BJ (cell line): Measurements from ENCODE around the gene FSTL1. TPM values are rescaled to one million over a fixed set of nuclear protein-coding genes. Genes with fewer than 3 reads are reported as not detected.

Experiments used
- CTCF ChIA-PET: fragments of 350-600 bp; formaldehyde crosslinking; extraction: SDS; loops from one replicate; lab custom pipeline; 2021; ENCODE audit warnings: antibody characterized with exemption, inconsistent platforms; lab: Yijun Ruan, JAX
- POLR2A ChIA-PET: fragments of 300-600 bp; sonication (Branson Sonifier 250); formaldehyde crosslinking; extraction: SDS; loops from one replicate; lab custom pipeline; 2021; ENCODE audit warnings: antibody characterized with exemption; lab: Charles Lee
- DNase-seq: peaks from one replicate; pipeline ENCODE4 v3.0.0-alpha.2; 2011; ENCODE audit warnings: low read depth
- H3K27me3 ChIP-seq: 2 replicates; pipeline ENCODE4 v1.6.0; 2011; ENCODE audit warnings: low read length; ENCODE audit not compliant: control insufficient read depth, insufficient read depth
- H3K36me3 ChIP-seq: 2 replicates; pipeline ENCODE4 v1.5.1; 2011; ENCODE audit warnings: low read length; ENCODE audit not compliant: control insufficient read depth, insufficient read depth
- H3K4me3 ChIP-seq: 2 replicates; pipeline ENCODE4 v1.5.1; 2011; ENCODE audit warnings: low read depth, mild to moderate bottlenecking, control low read depth, low read length
- CTCF ChIP-seq: IDR thresholded peaks from 2 replicates; pipeline ENCODE4 v1.5.1; 2011; ENCODE audit warnings: low read depth, mild to moderate bottlenecking, control low read depth, inconsistent platforms, low read length, moderate library complexity; ENCODE audit not compliant: insufficient read depth
- polyA plus RNA-seq: library from polyadenylated mRNA; depleted of rRNA; stranded (reverse); fragments of >200 nt; gene quantifications from 2 replicates; pipeline ENCODE4 v1.2.3, GENCODE V29; 2011

The FSTL1 gene
- polyA plus RNA-seq, 1 experiment = 4,020 TPM

- H3K36me3 ChIP-seq = peaks cover 9% of the 10 kb centered on the region
- no peak overlapping the region for H3K4me3 ChIP-seq
- ChIA-PET CTCF (interaction anchor here (0.6 to 7.3 kb wide), 7 partner anchors 8 to 375 kb away, joined by 3 to 48 read pairs (median 3); no protein-coding TSS in a partner anchor), POLR2A (no interaction called here)
- no peak for TF ChIP-seq CTCF
- no peaks in the 10 kb centered on the region for H3K27me3 ChIP-seq
- DNase-seq = peak; percentile 77
Measured at GRCh38 chr3:120425572-120426250, 25.1 kb downstream of the FSTL1 start.

- no peaks in the 10 kb centered on the region for H3K27me3 ChIP-seq
- DNase-seq = no peak
- H3K4me3 ChIP-seq = no peak overlapping the region
- no peak for TF ChIP-seq CTCF
- CTCF ChIA-PET = interaction anchor here (0.6 to 7.3 kb wide), 6 partner anchors 8 to 376 kb away, joined by 3 to 48 read pairs (median 3); no protein-coding TSS in a partner anchor
- H3K36me3 ChIP-seq = peaks cover 10% of the 10 kb centered on the region
- POLR2A ChIA-PET = no interaction called here
Measured at GRCh38 chr3:120424976-120425570, 25.7 kb downstream of the FSTL1 start.

GRCh38 chr3:120424506-120424905, 26.3 kb downstream of the FSTL1 start:
- POLR2A ChIA-PET = no interaction called here

GRCh38 chr3:120423432-120423831, 27.4 kb downstream of the FSTL1 start:
- no peaks in the 10 kb centered on the region for H3K27me3 ChIP-seq
- no peak for TF ChIP-seq CTCF
- H3K4me3 ChIP-seq = no peak overlapping the region
- POLR2A ChIA-PET = no interaction called here
- no peak for DNase-seq
- H3K36me3 ChIP-seq = peaks cover 14% of the 10 kb centered on the region
- CTCF ChIA-PET = interaction anchor here (1.2 to 7.3 kb wide), 4 partner anchors 20 to 371 kb away, joined by 3 to 48 read pairs (median 8); no protein-coding TSS in a partner anchor

More at GRCh38 chr3:120424506-120424905, 26.3 kb downstream of the FSTL1 start:
- no peak for TF ChIP-seq CTCF
- Histone ChIP-seq H3K36me3 (peaks cover 10% of the 10 kb centered on the region), H3K4me3 (no peak overlapping the region), H3K27me3 (no peaks in the 10 kb centered on the region)
- CTCF ChIA-PET = interaction anchor here (1.0 to 7.3 kb wide), 4 partner anchors 7 to 134 kb away, joined by 3 to 48 read pairs (median 7); no protein-coding TSS in a partner anchor
- DNase-seq = no peak

- Histone ChIP-seq H3K27me3 (no peaks in the 10 kb centered on the region), H3K4me3 (no peak overlapping the region), H3K36me3 (peaks cover 12% of the 10 kb centered on the region)
- no peak for DNase-seq
- no peak for TF ChIP-seq CTCF
- CTCF ChIA-PET = interaction anchor here (0.6 to 7.3 kb wide), 8 partner anchors 22 to 373 kb away, joined by 3 to 48 read pairs (median 7); no protein-coding TSS in a partner anchor
- POLR2A ChIA-PET = no interaction called here
Measured at GRCh38 chr3:120421926-120422325, 28.9 kb downstream of the FSTL1 start.
